Testis (tissue), 3 donors: ENCODE results near the gene IP6K1. TPM values are rescaled to one million over a fixed set of nuclear protein-coding genes. Genes with fewer than 3 reads are reported as not detected.

Experiments
- DNase-seq: peaks from one replicate; pipeline ENCODE4 v3.0.0-alpha.2; 2019
- H3K27ac ChIP-seq, 2 donors: fragments of 200-600 bp; sonication (generic); one replicate each; pipeline ENCODE4 v1.5.1; 2019
- H3K27me3 ChIP-seq: fragments of 200-600 bp; sonication (generic); one replicate; pipeline ENCODE4 v1.5.1; 2019
- H3K36me3 ChIP-seq: fragments of 200-600 bp; sonication (generic); one replicate; pipeline ENCODE4 v1.5.1; 2017; ENCODE audit warnings: low read depth; ENCODE audit errors: missing control alignments
- H3K4me1 ChIP-seq: fragments of 200-600 bp; sonication (generic); one replicate; pipeline ENCODE4 v1.5.1; 2019
- H3K4me3 ChIP-seq, 2 donors: fragments of 200-600 bp; sonication (generic); one replicate each; pipeline ENCODE4 v1.5.1; 2017 to 2019
- H3K9me3 ChIP-seq: fragments of 200-600 bp; sonication (generic); one replicate; pipeline ENCODE4 v1.5.1; 2017
- CTCF ChIP-seq, 3 experiments: fragments of 450-650 bp in 2 of 3; fragments of 200-600 bp in 1 of 3; sonication (generic) in 1 of 3; IDR thresholded peaks; one replicate each; pipeline ENCODE4 v1.5.1; 2016 to 2019; ENCODE audit warnings: antibody characterized with exemption in 3 of 3, mild to moderate bottlenecking in 2 of 3, moderate library complexity in 1 of 3
- POLR2A ChIP-seq: fragments of 450-650 bp; IDR thresholded peaks from one replicate; pipeline ENCODE4 v1.6.1; 2017; ENCODE audit warnings: antibody characterized with exemption, mild to moderate bottlenecking, moderate library complexity
- WGBS, 2 donors: methylation state at CpG; one replicate each; pipeline ENCODE4 v1.1.5; 2018; 5-methylcytosine and 5-hydroxymethylcytosine counted together
- intact Hi-C: fragments of 100-400 bp; cut with DNase I; formaldehyde crosslinking; loops from one replicate; pipeline ENCODE4 v1.15.1; 2023; ENCODE audit warnings: low total_unique reads
- polyA plus RNA-seq: library from polyadenylated mRNA; stranded (reverse); fragments of 350-450 nt; fragmentation: Illumina TruSeq; extraction: RNeasy Lipid Tissue Mini Kit (QIAGEN cat#74804); gene quantifications from one replicate; pipeline ENCODE4 v1.2.3, GENCODE V29; 2014; ENCODE audit warnings: low read depth, low replicate concordance; ENCODE audit not compliant: insufficient read depth
- total RNA-seq, 2 donors: library from RNA; depleted of rRNA; stranded (reverse); fragments of >200 nt; gene quantifications; one replicate each; pipeline ENCODE4 v1.2.3, GENCODE V29; 2016

Gene IP6K1
- total and polyA plus RNA-seq, 3 donors from 2014 or later: 96.0 to 134 (median 97.4) TPM

GRCh38 chr3:49716691-49717210 lies 69.6 kb downstream of the IP6K1 start:
- no peak for DNase-seq

DNA sequence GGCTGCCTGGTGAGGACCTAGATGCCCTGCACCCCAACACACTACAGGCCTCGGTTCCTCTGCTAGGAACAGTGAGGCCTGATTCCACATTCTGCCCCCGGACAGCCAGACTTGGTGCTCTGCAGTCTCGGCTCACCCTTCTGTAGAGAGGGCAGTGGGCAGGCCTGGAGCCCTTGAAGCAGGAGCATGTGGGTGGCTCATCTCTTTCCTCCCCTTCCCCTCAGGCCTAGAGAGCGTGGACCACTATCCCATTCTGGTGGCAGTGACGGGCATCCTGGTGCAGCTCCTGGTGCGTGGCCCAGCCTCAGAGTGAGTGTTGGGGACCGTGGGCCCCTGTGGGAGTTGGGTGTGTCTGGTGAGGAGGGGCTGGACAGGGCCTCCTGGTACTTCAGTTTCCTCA lies 70.2 kb downstream of the IP6K1 start:
- Histone ChIP-seq H3K36me3 (no peaks in the 10 kb centered on the region), H3K9me3 (no peaks in the 10 kb centered on the region), H3K27ac (no peak overlapping the region), H3K4me1 (peaks cover 8% of the 10 kb centered on the region), H3K4me3 (no peak overlapping the region), H3K27me3 (no peaks in the 10 kb centered on the region)
- TF ChIP-seq POLR2A (no peak), CTCF (IDR thresholded peaks at IDR 0.05) (no peak)
- DNase-seq: no peak
- WGBS, 2 donors: 88 to 94% methylated on average over 3 to 6 of the region's 7 CpGs
- intact Hi-C loops: no loop called here

More at GRCh38 chr3:49716691-49717210, 69.6 kb downstream of the IP6K1 start:
- no peak overlapping the region for H3K27ac ChIP-seq
- 90 to 93% methylated on average over 5 to 16 of the region's 16 CpGs for WGBS, 2 donors
- TF ChIP-seq CTCF (IDR thresholded peaks at IDR 0.05) (no peak), POLR2A (no peak)
- peaks cover 8% of the 10 kb centered on the region for H3K4me1 ChIP-seq
- intact Hi-C loops: no loop called here
- no peaks in the 10 kb centered on the region for H3K9me3 ChIP-seq
- no peak overlapping the region for H3K4me3 ChIP-seq
- no peaks in the 10 kb centered on the region for H3K36me3 ChIP-seq
- no peaks in the 10 kb centered on the region for H3K27me3 ChIP-seq

DNA sequence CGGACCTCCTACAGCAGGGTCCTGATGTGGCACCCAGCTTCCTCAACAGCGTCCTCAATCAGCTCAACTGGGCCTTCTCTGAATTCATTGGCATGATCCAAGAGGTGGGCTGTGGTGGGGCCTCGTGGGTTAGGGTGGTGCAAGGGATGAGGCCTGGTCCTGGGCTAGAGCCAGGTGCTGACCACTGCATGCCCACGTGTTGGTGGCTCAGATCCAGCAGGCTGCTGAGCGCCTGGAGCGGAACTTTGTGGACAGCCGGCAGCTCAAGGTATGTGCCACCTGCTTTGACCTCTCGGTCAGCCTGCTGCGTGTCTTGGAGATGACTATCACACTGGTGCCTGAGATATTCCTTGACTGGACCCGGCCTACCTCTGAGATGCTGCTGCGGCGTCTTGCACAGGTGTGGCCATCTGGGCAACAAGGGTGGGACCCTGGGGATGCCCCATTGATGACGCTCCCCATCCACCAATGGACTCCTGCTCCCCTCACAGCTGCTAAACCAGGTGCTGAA lies 70.7 kb downstream of the IP6K1 start:
- no peak for DNase-seq
- Histone ChIP-seq H3K4me1 (peaks cover 8% of the 10 kb centered on the region), H3K9me3 (no peaks in the 10 kb centered on the region), H3K27ac (no peak overlapping the region), H3K4me3 (no peak overlapping the region), H3K27me3 (no peaks in the 10 kb centered on the region), H3K36me3 (no peaks in the 10 kb centered on the region)
- no peak for TF ChIP-seq CTCF (IDR thresholded peaks at IDR 0.05)
- no peak for TF ChIP-seq POLR2A
- 87 to 89% methylated on average over 7 to 13 of the region's 13 CpGs for WGBS, 2 donors
- intact Hi-C loops: no loop called here

- H3K36me3 ChIP-seq: no peaks in the 10 kb centered on the region
- TF ChIP-seq CTCF (IDR thresholded peaks at IDR 0.05) (no peak), POLR2A (no peak)
- no peak for DNase-seq
- no peak overlapping the region for H3K4me3 ChIP-seq
- WGBS, 2 donors: 89 to 94% methylated on average over 9 to 13 of the region's 13 CpGs
- peaks cover 8% of the 10 kb centered on the region for H3K4me1 ChIP-seq
- H3K27me3 ChIP-seq: no peaks in the 10 kb centered on the region
- H3K27ac ChIP-seq: no peak overlapping the region
- intact Hi-C loops: no loop called here
- no peaks in the 10 kb centered on the region for H3K9me3 ChIP-seq
These were observed 71.4 kb downstream of the IP6K1 start for GRCh38 chr3:49714728-49715550.
